K562 treated with DMSO at 1 percent for 4 hours (cell line): Measurements from ENCODE around the gene KRTAP19-1. TPM values are rescaled to one million over a fixed set of nuclear protein-coding genes. Genes with fewer than 3 reads are reported as not detected.

Experiments
- total RNA-seq: library from RNA; unstranded; fragments of 300-600 nt; gene quantifications from 2 replicates; pipeline ENCODE4 v1.2.3, GENCODE V29; 2022; ENCODE audit not compliant: insufficient read depth

The KRTAP19-1 gene
- not detected in 2 replicates for total RNA-seq

GRCh38 chr21:30480145-30480544 lies at the start of gene KRTAP19-1:
Gene KRTAP19-1 (minus strand): TSS chr21:30480367. CDS start chr21:30480317, 50 bp downstream.

GRCh38 chr21:30502041-30502440 lies 21.9 kb upstream of the KRTAP19-1 start, which contains the start of gene KRTAP19-5:
Gene KRTAP19-5 (minus strand): TSS chr21:30502141. CDS start chr21:30502090, 51 bp downstream.

GRCh38 chr21:30497065-30497464 lies 16.9 kb upstream of the KRTAP19-1 start, which contains the start of gene KRTAP19-4:
Gene KRTAP19-4 (minus strand): TSS chr21:30497165. CDS start chr21:30497110, 55 bp downstream.

GRCh38 chr21:30491963-30492428 lies 11.8 kb upstream of the KRTAP19-1 start, which contains the start of gene KRTAP19-3:
Gene KRTAP19-3 (minus strand): TSS chr21:30492013. CDS start chr21:30491957, 56 bp downstream.

GRCh38 chr21:30487336-30487735 lies 7.2 kb upstream of the KRTAP19-1 start, which contains the start of gene KRTAP19-2:
Gene KRTAP19-2 (minus strand): TSS chr21:30487436. CDS start chr21:30487348, 88 bp downstream.

GRCh38 chr21:30439975-30440374 lies 40.2 kb downstream of the KRTAP19-1 start, which contains the start of gene KRTAP15-1:
Gene KRTAP15-1 (plus strand): TSS chr21:30440275. CDS start chr21:30440328, 53 bp downstream.

GRCh38 chr21:30430170-30430655 lies 50.0 kb downstream of the KRTAP19-1 start, which contains the start of gene KRTAP13-4:
Gene KRTAP13-4 (plus strand): TSS chr21:30430220. CDS start chr21:30430276, 56 bp downstream.

Other genes with a start within 250 kb of the KRTAP19-1 start
- gene KRTAP24-1, start 197.4 kb downstream of the KRTAP19-1 start, total RNA-seq: not detected in 2 replicates
- not detected in 2 replicates for gene KRTAP25-1, start 190.9 kb downstream of the KRTAP19-1 start, total RNA-seq
- not detected in 2 replicates for gene KRTAP26-1, start 160.1 kb downstream of the KRTAP19-1 start, total RNA-seq
- gene KRTAP27-1, start 142.7 kb downstream of the KRTAP19-1 start, total RNA-seq: not detected in 2 replicates
- not detected in 2 replicates for gene KRTAP23-1, start 131.8 kb downstream of the KRTAP19-1 start, total RNA-seq
- not detected in 2 replicates for gene KRTAP13-2, start 108.1 kb downstream of the KRTAP19-1 start, total RNA-seq
- gene KRTAP13-1, start 84.3 kb downstream of the KRTAP19-1 start, total RNA-seq: not detected in 2 replicates
- not detected in 2 replicates for gene KRTAP13-3, start 54.4 kb downstream of the KRTAP19-1 start, total RNA-seq
- not detected in 2 replicates for gene KRTAP13-4, start 50.1 kb downstream of the KRTAP19-1 start, total RNA-seq
- gene KRTAP15-1, start 40.1 kb downstream of the KRTAP19-1 start, total RNA-seq: not detected in 2 replicates
- not detected in 2 replicates for gene KRTAP19-2, start 7.1 kb upstream of the KRTAP19-1 start, total RNA-seq
- not detected in 2 replicates for gene KRTAP19-3, start 11.6 kb upstream of the KRTAP19-1 start, total RNA-seq
- gene KRTAP19-4, start 16.8 kb upstream of the KRTAP19-1 start, total RNA-seq: not detected in 2 replicates
- not detected in 2 replicates for gene KRTAP19-5, start 21.8 kb upstream of the KRTAP19-1 start, total RNA-seq
- gene KRTAP19-6, start 61.5 kb upstream of the KRTAP19-1 start, total RNA-seq: not detected in 2 replicates
- not detected in 2 replicates for gene KRTAP19-7, start 80.9 kb upstream of the KRTAP19-1 start, total RNA-seq
- gene KRTAP22-2, start 110.0 kb upstream of the KRTAP19-1 start, total RNA-seq: not detected in 2 replicates
- gene KRTAP6-3, start 112.1 kb upstream of the KRTAP19-1 start, total RNA-seq: not detected in 2 replicates
- gene KRTAP6-2, start 118.5 kb upstream of the KRTAP19-1 start, total RNA-seq: not detected in 2 replicates
- not detected in 2 replicates for gene KRTAP22-1, start 120.7 kb upstream of the KRTAP19-1 start, total RNA-seq
- gene KRTAP6-1, start 133.6 kb upstream of the KRTAP19-1 start, total RNA-seq: not detected in 2 replicates
- gene KRTAP20-1, start 136.1 kb upstream of the KRTAP19-1 start, total RNA-seq: not detected in 2 replicates
- gene KRTAP20-4, start 140.3 kb upstream of the KRTAP19-1 start, total RNA-seq: not detected in 2 replicates
- gene KRTAP20-2, start 154.8 kb upstream of the KRTAP19-1 start, total RNA-seq: not detected in 2 replicates
- gene KRTAP20-3, start 162.5 kb upstream of the KRTAP19-1 start, total RNA-seq: not detected in 2 replicates
- not detected in 2 replicates for gene KRTAP21-3, start 238.4 kb upstream of the KRTAP19-1 start, total RNA-seq